HCT116 (cell line): Measurements from ENCODE around the gene RASSF9. TPM values are rescaled to one million over a fixed set of nuclear protein-coding genes. Genes with fewer than 3 reads are reported as not detected.
A peak's percentile ranks its signal among the peaks of the same experiment; 100 is the strongest.

Experiments
- ATAC-seq: fragments of 200-7000 bp; cut with Tn5 transposase; 2 replicates; pipeline ENCODE4 v1.9.1; 2020; ENCODE audit warnings: mild to moderate bottlenecking, moderate library complexity
- BruUV-seq: library from RNA; stranded (reverse); fragments of 400-500 nt; replicated peaks from 2 replicates; lab custom pipeline; 2021; lab: Mats Ljungman, UMichigan
- CTCF ChIA-PET: fragments of 300-600 bp; sonication (Branson Sonifier 250); formaldehyde crosslinking; loops from one replicate; lab custom pipeline; 2021; ENCODE audit warnings: antibody characterized with exemption; lab: Charles Lee
- POLR2A ChIA-PET: fragments of 300-600, 350-600 bp; sonication (Branson Sonifier 250); formaldehyde crosslinking; loops from one replicate; lab custom pipeline; 2021; ENCODE audit warnings: antibody characterized with exemption; lab: Charles Lee
- RAD21 ChIA-PET, 2 experiments: fragments of 300-600 bp; sonication (Branson Sonifier 250); formaldehyde crosslinking; loops; one replicate each; lab custom pipeline; 2023; ENCODE audit warnings: low total read pairs in 2 of 2; ENCODE audit not compliant: uncharacterized antibody in 2 of 2, unreplicated experiment in 2 of 2, low non-redundant PET in 1 of 2; lab: Charles Lee
- DNase-seq: peaks from one replicate; pipeline ENCODE4 v3.0.0-alpha.2; 2010; ENCODE audit warnings: low read depth, low spot score
- H2AFZ ChIP-seq: fragments of 200-600 bp; shearing (Covaris generic), sonication (generic); 2 replicates; pipeline ENCODE4 v1.6.1; 2017; ENCODE audit warnings: low read depth, mixed run types, mixed read lengths, antibody characterized with exemption, low read length; ENCODE audit not compliant: poor library complexity, severe bottlenecking
- H3K27ac ChIP-seq: 2 replicates; pipeline ENCODE4 v1.5.1; 2012; ENCODE audit warnings: low read depth, low read length
- H3K27me3 ChIP-seq: fragments of 200-600 bp; sonication (generic); 2 replicates; pipeline ENCODE4 v1.6.1; 2016; ENCODE audit warnings: mixed run types, low read length, mixed read lengths; ENCODE audit not compliant: insufficient read depth
- H3K36me3 ChIP-seq, 2 experiments: fragments of 200-500 bp in 1 of 2; fragments of 200-600 bp in 1 of 2; sonication (Bioruptor generic) in 1 of 2; sonication (generic) in 1 of 2; 2 replicates each; pipeline versions ENCODE4 v1.5.1 to v1.6.1; 2014 to 2016; ENCODE audit warnings: low read length in 2 of 2, inconsistent platforms in 1 of 2, mixed read lengths in 1 of 2, mixed run types in 1 of 2; ENCODE audit not compliant: insufficient read depth in 2 of 2, control insufficient read depth in 1 of 2
- H3K4me1 ChIP-seq, 2 experiments: fragments of 200-600 bp in 1 of 2; sonication (generic) in 1 of 2; 2 replicates each; pipeline versions ENCODE4 v1.5.1 to v1.6.1; 2012 to 2017; ENCODE audit warnings: low read length in 2 of 2, inconsistent platforms in 1 of 2, mild to moderate bottlenecking in 1 of 2, mixed read lengths in 1 of 2, mixed run types in 1 of 2, moderate library complexity in 1 of 2; ENCODE audit not compliant: insufficient read depth in 2 of 2, control insufficient read depth in 1 of 2
- H3K4me2 ChIP-seq: fragments of 200-600 bp; sonication (generic); 2 replicates; pipeline ENCODE4 v1.6.1; 2017; ENCODE audit warnings: mixed run types, low read length, mixed read lengths
- H3K4me3 ChIP-seq, 2 experiments: fragments of 200-600 bp in 1 of 2; sonication (generic) in 1 of 2; replicated peaks in 1 of 2; 2 replicates each; pipeline ENCODE4 v1.5.1; 2011 to 2016; ENCODE audit warnings: low read length in 2 of 2, control low read depth in 1 of 2, low read depth in 1 of 2, mild to moderate bottlenecking in 1 of 2, mixed read lengths in 1 of 2, mixed run types in 1 of 2
- H3K79me2 ChIP-seq: fragments of 200-600 bp; sonication (generic); 2 replicates; pipeline ENCODE4 v1.6.1; 2017; ENCODE audit warnings: mild to moderate bottlenecking, mixed run types, low read length, moderate library complexity, mixed read lengths; ENCODE audit not compliant: insufficient read depth
- H3K9ac ChIP-seq: fragments of 200-600 bp; sonication (generic); 2 replicates; pipeline ENCODE4 v1.6.1; 2016; ENCODE audit warnings: low read length, mixed read lengths
- H3K9me2 ChIP-seq: fragments of 200-600 bp; sonication (generic), shearing (Covaris generic); 2 replicates; pipeline ENCODE4 v1.6.1; 2017; ENCODE audit warnings: mixed run types, mild to moderate bottlenecking, moderate library complexity; ENCODE audit not compliant: insufficient read depth
- H3K9me3 ChIP-seq, 2 experiments: fragments of 200-500 bp in 1 of 2; fragments of 200-600 bp in 1 of 2; sonication (Bioruptor generic) in 1 of 2; sonication (generic) in 1 of 2; 2 replicates each; pipeline ENCODE4 v1.6.1; 2014 to 2017; ENCODE audit warnings: low read length in 2 of 2, mixed read lengths in 2 of 2, inconsistent platforms in 1 of 2, low read depth in 1 of 2, mild to moderate bottlenecking in 1 of 2, mixed run types in 1 of 2, moderate library complexity in 1 of 2; ENCODE audit not compliant: control insufficient read depth in 1 of 2, insufficient read depth in 1 of 2
- H4K20me1 ChIP-seq: fragments of 200-600 bp; sonication (generic), shearing (Covaris generic); 2 replicates; pipeline ENCODE4 v1.6.1; 2017; ENCODE audit warnings: mixed run types, mild to moderate bottlenecking, moderate library complexity; ENCODE audit not compliant: insufficient read depth
- CBX3 ChIP-seq: IDR thresholded peaks from 2 replicates; pipeline ENCODE4 v1.6.1; 2012; ENCODE audit warnings: low read depth
- CTCF ChIP-seq, 3 experiments: fragments of 200-600 bp in 1 of 3; sonication (generic) in 1 of 3; IDR thresholded peaks in 2 of 3; conservative IDR thresholded peaks in 1 of 3; 2 replicates each; pipeline ENCODE4 v1.5.1; 2012 to 2017; ENCODE audit warnings: low read depth in 2 of 3, low read length in 2 of 3, antibody characterized with exemption in 1 of 3, borderline replicate concordance in 1 of 3, control low read depth in 1 of 3, mild to moderate bottlenecking in 1 of 3, mixed read lengths in 1 of 3, mixed run types in 1 of 3, moderate library complexity in 1 of 3; ENCODE audit not compliant: insufficient read depth in 1 of 3
- EGR1 ChIP-seq: IDR thresholded peaks from 2 replicates; pipeline ENCODE4 v1.6.1; 2012; ENCODE audit warnings: low read depth
- RAD21 ChIP-seq: IDR thresholded peaks from 2 replicates; pipeline ENCODE4 v1.6.1; 2012; ENCODE audit warnings: low read depth, mild to moderate bottlenecking
- SRF ChIP-seq: IDR thresholded peaks from 2 replicates; pipeline ENCODE4 v1.6.1; 2012; ENCODE audit warnings: low read depth
- TCF7L2 ChIP-seq: IDR thresholded peaks from 2 replicates; pipeline ENCODE4 v1.7.0; 2011; ENCODE audit warnings: borderline replicate concordance, inconsistent platforms; ENCODE audit not compliant: insufficient read depth, insufficient read length; ENCODE audit errors: extremely low read depth
- YY1 ChIP-seq: IDR thresholded peaks from 2 replicates; pipeline ENCODE4 v1.6.1; 2011; ENCODE audit warnings: low read length, low read depth, moderate library complexity, mild to moderate bottlenecking; ENCODE audit not compliant: insufficient replicate concordance; ENCODE audit errors: extremely low read depth
- intact Hi-C: fragments of 100-400 bp; cut with micrococcal nuclease; formaldehyde crosslinking; loops from 2 replicates; pipeline ENCODE4 v1.10.0; 2022
- total RNA-seq: library from RNA; stranded (reverse); gene quantifications from one replicate; pipeline ENCODE4 v1.2.1, GENCODE V29; 2021; ENCODE audit not compliant: unreplicated experiment

Gene RASSF9
- total RNA-seq, 1 experiment from 2014 or later: not detected

- Histone ChIP-seq H3K4me1 (no peaks in the 10 kb centered on the region), H3K36me3 (no peaks in the 10 kb centered on the region), H3K27me3 (no peaks in the 10 kb centered on the region), H4K20me1 (no peaks in the 10 kb centered on the region), H3K9me2 (no peaks in the 10 kb centered on the region), H3K4me3 (no peak overlapping the region), H3K4me2 (no peak overlapping the region), H3K79me2 (no peaks in the 10 kb centered on the region), H3K9ac (no peak overlapping the region), H3K27ac (no peak overlapping the region), H3K9me3 (no peaks in the 10 kb centered on the region), H2AFZ (peak overlapping the region; percentile 35)
- RAD21 ChIA-PET: no interaction called here
- CTCF ChIA-PET: interaction anchor here (0.8 to 1.7 kb wide), 7 partner anchors 9 to 717 kb away, joined by 3 to 6 read pairs (median 4); no protein-coding TSS in a partner anchor
- DNase-seq: peak; percentile 50
- TF ChIP-seq CTCF (IDR thresholded peaks at IDR 0.05 in 2 of 3, conservative IDR thresholded peaks at IDR 0.05 in 1 of 3; ENCODE audit: borderline replicate concordance in 1 of 3, insufficient read depth in 1 of 3, low read depth in 2 of 3, low read length in 2 of 3) (peak; percentile 54 to 73 (median 71); a peak in 5 of 6 replicates), EGR1 (no peak), RAD21 (peak; percentile 64)
- POLR2A ChIA-PET: no interaction called here
- peak; percentile 63 for ATAC-seq
- no TSS peak for BruUV-seq
- intact Hi-C loops: loop anchor here (1.0 to 2.0 kb wide), 2 partner anchors 299 to 404 kb away; no protein-coding TSS in a partner anchor
These were observed 36.4 kb upstream of the RASSF9 start for GRCh38 chr12:85872497-85873091.

GRCh38 chr12:85866986-85867776, 31.0 kb upstream of the RASSF9 start:
- TF ChIP-seq RAD21 (peak; percentile 87), YY1 (no peak), SRF (no peak), CBX3 (no peak), TCF7L2 (no peak), CTCF (IDR thresholded peaks at IDR 0.05 in 2 of 3, conservative IDR thresholded peaks at IDR 0.05 in 1 of 3; ENCODE audit: borderline replicate concordance in 1 of 3, insufficient read depth in 1 of 3, low read depth in 2 of 3, low read length in 2 of 3) (peak; percentile 66 to 75 (median 74))
- no TSS peak for BruUV-seq
- POLR2A ChIA-PET: no interaction called here

More at GRCh38 chr12:85866986-85867776, 31.0 kb upstream of the RASSF9 start:
- peak; percentile 47 for DNase-seq
- CTCF ChIA-PET: interaction anchor here (0.7 to 4.2 kb wide), 21 partner anchors 8 to 425 kb away, joined by 3 to 70 read pairs (median 4); no protein-coding TSS in a partner anchor
- Histone ChIP-seq H3K4me2 (no peak overlapping the region), H4K20me1 (no peaks in the 10 kb centered on the region), H3K4me3 (no peak overlapping the region), H3K9me2 (no peaks in the 10 kb centered on the region), H3K79me2 (no peaks in the 10 kb centered on the region), H3K27me3 (no peaks in the 10 kb centered on the region), H3K9ac (no peak overlapping the region), H3K4me1 (no peaks in the 10 kb centered on the region), H3K9me3 (no peaks in the 10 kb centered on the region), H2AFZ (peak overlapping the region; percentile 37), H3K36me3 (no peaks in the 10 kb centered on the region), H3K27ac (no peak overlapping the region)
- RAD21 ChIA-PET: interaction anchor here (0.8 to 1.3 kb wide), 3 partner anchors 292 to 399 kb away, joined by 3 to 8 read pairs (median 6); no protein-coding TSS in a partner anchor
- intact Hi-C loops: loop anchor here (1.0 kb wide), 1 partner anchor 292 kb away; no protein-coding TSS in a partner anchor
- ATAC-seq: peak; percentile 86
